22Rv1 (cell line): Measurements from ENCODE around the gene NEK10.

Experiments used
- H3K27ac ChIP-seq: fragments of 450-650 bp; 2 replicates; pipeline ENCODE4 v1.5.1; 2017
- CTCF ChIP-seq: fragments of 450-650 bp; IDR thresholded peaks from 2 replicates; pipeline ENCODE4 v1.5.1; 2017; ENCODE audit warnings: mild to moderate bottlenecking
- ZFX ChIP-seq: fragments of 450-650 bp; IDR thresholded peaks from 2 replicates; pipeline ENCODE4 v1.6.1; 2017; ENCODE audit warnings: antibody characterized with exemption, borderline replicate concordance

NEK10 gene

DNA sequence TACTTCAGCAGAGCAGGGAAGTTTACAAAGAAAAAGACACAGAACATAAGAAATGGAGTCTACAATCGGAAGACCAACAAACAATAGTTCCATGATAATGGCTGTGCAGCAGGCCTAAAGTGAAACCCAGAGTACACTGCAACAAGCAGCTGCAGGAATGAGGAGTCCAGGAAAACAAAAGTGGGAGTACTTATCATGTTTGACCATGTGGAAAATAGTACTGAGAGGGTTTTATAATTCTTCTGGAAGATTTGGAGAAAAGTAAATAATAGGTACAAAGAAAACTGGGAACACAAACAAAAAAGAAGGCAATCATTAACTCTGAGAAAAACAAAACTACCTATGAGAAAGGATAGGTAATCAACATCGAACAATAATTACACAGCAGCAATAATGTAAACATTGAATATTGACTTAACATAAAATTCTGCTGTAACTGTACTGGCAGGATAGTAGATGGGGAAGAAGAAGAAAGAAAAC lies 87.5 kb downstream of the NEK10 start:
- H3K27ac ChIP-seq: peak overlapping the region; percentile 86
- TF ChIP-seq ZFX (no peak), CTCF (no peak)

DNA sequence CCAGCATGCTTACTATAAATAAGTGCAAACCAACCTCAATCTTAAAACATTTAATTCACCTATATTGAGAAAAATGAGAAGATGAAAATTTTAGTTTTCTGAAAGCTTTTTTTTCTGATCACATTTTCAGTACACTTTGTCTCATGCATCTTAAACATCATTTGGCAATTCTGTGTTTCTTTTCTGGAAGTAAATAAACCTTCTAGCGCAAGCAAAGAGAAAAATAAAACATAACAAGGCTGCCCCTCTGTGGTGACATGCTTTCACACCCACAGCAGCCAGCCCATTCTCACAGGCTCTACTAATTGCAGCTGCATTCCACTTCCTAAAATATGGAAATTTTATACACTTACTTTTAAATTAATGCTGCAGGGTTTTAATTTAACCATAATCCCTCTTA lies 90.1 kb downstream of the NEK10 start:
- no peak overlapping the region for H3K27ac ChIP-seq
- TF ChIP-seq ZFX (no peak), CTCF (peak; percentile 58)

DNA sequence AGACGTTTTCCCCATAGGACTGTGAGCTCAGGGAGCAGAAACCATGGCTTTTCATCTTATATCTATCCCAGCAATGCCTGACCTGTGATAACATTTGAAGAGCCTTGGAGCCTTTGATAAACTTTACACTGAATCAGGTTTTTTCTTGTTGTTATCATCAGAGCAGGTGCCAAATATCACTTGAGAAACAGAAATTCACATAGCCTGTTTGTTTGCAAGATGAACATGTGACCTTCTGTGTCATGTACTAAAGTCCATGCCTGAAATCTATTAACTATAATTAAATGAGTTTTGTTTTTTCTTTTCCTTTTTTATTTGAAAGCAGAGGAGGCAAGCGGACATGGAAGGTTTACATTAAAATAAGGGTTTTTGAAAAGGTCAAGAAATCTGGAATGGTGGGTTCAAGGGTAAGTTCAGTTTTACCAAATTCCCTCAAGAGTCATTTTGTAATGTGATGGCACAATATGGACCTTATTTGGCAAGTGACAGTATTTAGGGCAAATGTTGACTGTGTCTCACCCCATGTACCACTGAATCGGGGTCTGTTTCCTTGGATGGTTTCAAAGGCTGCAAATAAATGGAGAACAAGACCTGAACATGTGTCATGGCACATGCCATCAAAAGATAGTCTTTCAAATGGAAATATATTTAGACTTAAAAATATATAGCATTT lies 90.7 kb downstream of the NEK10 start:
- TF ChIP-seq CTCF (no peak), ZFX (no peak)
- H3K27ac ChIP-seq: no peak overlapping the region

GRCh38 chr3:27275441-27275990 lies 93.7 kb downstream of the NEK10 start:
- no peak for TF ChIP-seq CTCF
- TF ChIP-seq ZFX: no peak
- no peak overlapping the region for H3K27ac ChIP-seq

- no peak overlapping the region for H3K27ac ChIP-seq
- TF ChIP-seq CTCF: no peak
Observed at GRCh38 chr3:27271890-27272289, 97.3 kb downstream of the NEK10 start.

GRCh38 chr3:27254896-27255295 lies 114.3 kb downstream of the NEK10 start:
- TF ChIP-seq CTCF: no peak
- TF ChIP-seq ZFX: no peak
- H3K27ac ChIP-seq: no peak overlapping the region

DNA sequence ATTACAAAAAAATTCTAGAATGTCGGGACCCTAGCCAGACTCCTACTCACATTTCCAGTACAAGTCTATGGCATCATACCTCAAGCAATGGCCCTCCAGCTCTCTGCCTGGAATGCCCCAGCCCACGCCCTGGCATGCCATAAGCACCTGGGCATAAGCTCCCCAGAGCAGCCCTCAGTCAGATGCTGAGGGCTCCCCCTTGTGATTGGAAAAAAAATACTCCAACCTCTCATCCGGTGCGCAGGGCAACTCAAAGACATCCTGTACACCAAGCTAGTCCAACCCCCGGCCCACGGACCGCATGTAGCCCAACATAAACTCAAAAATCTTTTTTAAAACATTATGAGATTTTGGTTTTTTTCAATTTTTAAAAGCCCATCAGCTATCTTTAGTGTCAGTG lies 115.4 kb downstream of the NEK10 start:
- TF ChIP-seq ZFX: no peak
- peak; percentile 74 for TF ChIP-seq CTCF

More for the DNA sequence above, 115.4 kb downstream of the NEK10 start:
- no peak overlapping the region for H3K27ac ChIP-seq
